Measurements from ENCODE around the gene RALY.

Gene RALY

GRCh38 chr20:33983371-33983770 is 10.3 kb upstream of the RALY start:
- no peaks in the 10 kb centered on the region for H3K9me3 ChIP-seq (ENCODE audit: insufficient read depth, low read depth, low read length)
- H3K79me2 ChIP-seq (ENCODE audit: insufficient read depth, low read length), result no peaks in the 10 kb centered on the region
- no peak overlapping the region for H2AFZ ChIP-seq (ENCODE audit: low read length)
- no peak for TF ChIP-seq EZH2phosphoT487 (IDR thresholded peaks at IDR 0.05; ENCODE audit: borderline replicate concordance)
- TF ChIP-seq, protein P1, sequence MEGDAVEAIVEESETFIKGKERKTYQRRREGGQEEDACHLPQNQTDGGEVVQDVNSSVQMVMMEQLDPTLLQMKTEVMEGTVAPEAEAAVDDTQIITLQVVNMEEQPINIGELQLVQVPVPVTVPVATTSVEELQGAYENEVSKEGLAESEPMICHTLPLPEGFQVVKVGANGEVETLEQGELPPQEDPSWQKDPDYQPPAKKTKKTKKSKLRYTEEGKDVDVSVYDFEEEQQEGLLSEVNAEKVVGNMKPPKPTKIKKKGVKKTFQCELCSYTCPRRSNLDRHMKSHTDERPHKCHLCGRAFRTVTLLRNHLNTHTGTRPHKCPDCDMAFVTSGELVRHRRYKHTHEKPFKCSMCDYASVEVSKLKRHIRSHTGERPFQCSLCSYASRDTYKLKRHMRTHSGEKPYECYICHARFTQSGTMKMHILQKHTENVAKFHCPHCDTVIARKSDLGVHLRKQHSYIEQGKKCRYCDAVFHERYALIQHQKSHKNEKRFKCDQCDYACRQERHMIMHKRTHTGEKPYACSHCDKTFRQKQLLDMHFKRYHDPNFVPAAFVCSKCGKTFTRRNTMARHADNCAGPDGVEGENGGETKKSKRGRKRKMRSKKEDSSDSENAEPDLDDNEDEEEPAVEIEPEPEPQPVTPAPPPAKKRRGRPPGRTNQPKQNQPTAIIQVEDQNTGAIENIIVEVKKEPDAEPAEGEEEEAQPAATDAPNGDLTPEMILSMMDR (conservative IDR thresholded peaks at IDR 0.05; ENCODE audit: low read length), result no peak
- H4K20me1 ChIP-seq (ENCODE audit: insufficient read depth, low read length, poor library complexity, severe bottlenecking), result no peaks in the 10 kb centered on the region
- no peak overlapping the region for H3K4me3 ChIP-seq (ENCODE audit: low read length, poor library complexity, severe bottlenecking)
- H3K36me3 ChIP-seq (ENCODE audit: insufficient read depth, low read length), result no peaks in the 10 kb centered on the region
- no peaks in the 10 kb centered on the region for H3F3A ChIP-seq (ENCODE audit: low read depth)
- no peaks in the 10 kb centered on the region for H3K4me1 ChIP-seq (ENCODE audit: insufficient read depth, low read length, poor library complexity, severe bottlenecking)
- no peak overlapping the region for H3K4me2 ChIP-seq (ENCODE audit: low read depth, low read length, poor library complexity, severe bottlenecking)
- H3K27me3 ChIP-seq (ENCODE audit: insufficient read depth, low read length, poor library complexity, severe bottlenecking), result no peaks in the 10 kb centered on the region
- no peak overlapping the region for H3K9ac ChIP-seq (ENCODE audit: low read depth, low read length, poor library complexity, severe bottlenecking)
- no peaks in the 10 kb centered on the region for H3K9me2 ChIP-seq (replicated peaks; ENCODE audit: low read depth, low read length)

DNA sequence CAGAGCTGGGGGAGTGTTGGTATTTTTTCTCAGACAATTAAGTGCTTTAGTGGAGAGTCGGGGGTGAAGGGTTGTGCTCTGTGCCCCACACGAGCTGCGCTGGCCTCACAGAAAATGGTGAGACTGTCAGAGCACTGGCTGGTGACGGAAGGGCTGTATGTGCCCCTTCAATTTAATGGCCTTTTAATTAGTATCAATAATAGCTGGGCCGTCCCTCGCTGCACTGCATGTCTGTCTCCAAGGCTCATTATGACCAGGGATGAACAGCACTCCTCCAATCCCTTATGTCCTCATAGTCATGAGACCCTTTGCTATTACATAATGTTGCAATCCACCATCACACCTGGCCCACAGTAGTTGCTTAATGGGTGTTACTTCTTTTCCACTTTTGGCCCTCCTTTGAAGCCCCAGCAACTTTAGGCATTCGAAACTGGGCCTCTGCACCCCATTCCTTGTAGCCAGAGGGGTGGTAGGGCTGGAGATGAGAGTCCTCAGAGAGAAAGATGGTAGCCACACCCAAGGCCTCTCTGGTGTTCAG is 9.5 kb upstream of the RALY start:
- H3K4me3 ChIP-seq (ENCODE audit: low read length, poor library complexity, severe bottlenecking), result no peak overlapping the region
- no peaks in the 10 kb centered on the region for H3K36me3 ChIP-seq (ENCODE audit: insufficient read depth, low read length)
- no peaks in the 10 kb centered on the region for H3K9me2 ChIP-seq (replicated peaks; ENCODE audit: low read depth, low read length)
- no peaks in the 10 kb centered on the region for H3K9me3 ChIP-seq (ENCODE audit: insufficient read depth, low read depth, low read length)
- H4K20me1 ChIP-seq (ENCODE audit: insufficient read depth, low read length, poor library complexity, severe bottlenecking), result no peaks in the 10 kb centered on the region
- no peaks in the 10 kb centered on the region for H3K27me3 ChIP-seq (ENCODE audit: insufficient read depth, low read length, poor library complexity, severe bottlenecking)
- no peak overlapping the region for H3K9ac ChIP-seq (ENCODE audit: low read depth, low read length, poor library complexity, severe bottlenecking)
- no peak overlapping the region for H3K4me2 ChIP-seq (ENCODE audit: low read depth, low read length, poor library complexity, severe bottlenecking)
- H3F3A ChIP-seq (ENCODE audit: low read depth), result no peaks in the 10 kb centered on the region
- no peaks in the 10 kb centered on the region for H3K79me2 ChIP-seq (ENCODE audit: insufficient read depth, low read length)
- no peak overlapping the region for H2AFZ ChIP-seq (ENCODE audit: low read length)
- TF ChIP-seq EZH2phosphoT487 (IDR thresholded peaks at IDR 0.05; ENCODE audit: borderline replicate concordance), result no peak
- TF ChIP-seq, protein P1 (conservative IDR thresholded peaks at IDR 0.05; ENCODE audit: low read length), result no peak
- H3K4me1 ChIP-seq (ENCODE audit: insufficient read depth, low read length, poor library complexity, severe bottlenecking), result no peaks in the 10 kb centered on the region

- Histone ChIP-seq H3K36me3 (ENCODE audit: insufficient read depth, low read length) (no peaks in the 10 kb centered on the region), H3K27me3 (ENCODE audit: insufficient read depth, low read length, poor library complexity, severe bottlenecking) (no peaks in the 10 kb centered on the region), H2AFZ (ENCODE audit: low read length) (no peak overlapping the region), H3K9ac (ENCODE audit: low read depth, low read length, poor library complexity, severe bottlenecking) (no peak overlapping the region), H4K20me1 (ENCODE audit: insufficient read depth, low read length, poor library complexity, severe bottlenecking) (no peaks in the 10 kb centered on the region), H3K4me1 (ENCODE audit: insufficient read depth, low read length, poor library complexity, severe bottlenecking) (no peaks in the 10 kb centered on the region), H3K9me2 (replicated peaks; ENCODE audit: low read depth, low read length) (no peaks in the 10 kb centered on the region), H3K79me2 (ENCODE audit: insufficient read depth, low read length) (no peaks in the 10 kb centered on the region), H3F3A (ENCODE audit: low read depth) (no peaks in the 10 kb centered on the region), H3K4me2 (ENCODE audit: low read depth, low read length, poor library complexity, severe bottlenecking) (no peak overlapping the region), H3K4me3 (ENCODE audit: low read length, poor library complexity, severe bottlenecking) (no peak overlapping the region), H3K9me3 (ENCODE audit: insufficient read depth, low read depth, low read length) (no peaks in the 10 kb centered on the region)
- TF ChIP-seq, protein P1 (conservative IDR thresholded peaks at IDR 0.05; ENCODE audit: low read length), result no peak
- no peak for TF ChIP-seq EZH2phosphoT487 (IDR thresholded peaks at IDR 0.05; ENCODE audit: borderline replicate concordance)
Observed at GRCh38 chr20:33985280-33985679, 8.4 kb upstream of the RALY start.

Measured in Loucy (cell line).